Panc1 (cell line): Measurements from ENCODE around the gene MCAM. TPM values are rescaled to one million over a fixed set of nuclear protein-coding genes. Genes with fewer than 3 reads are reported as not detected.

ENCODE experiments used
- ATAC-seq: fragments of 200-7000 bp; cut with Tn5 transposase; 2 replicates; pipeline ENCODE4 v1.9.1; 2020; ENCODE audit warnings: mild to moderate bottlenecking, moderate library complexity
- BruUV-seq: library from RNA; stranded (reverse); fragments of 400-500 nt; replicated peaks from 2 replicates; lab custom pipeline; 2021; lab: Mats Ljungman, UMichigan
- CTCF ChIA-PET: fragments of 300-600 bp; sonication (Branson Sonifier 250); formaldehyde crosslinking; loops from one replicate; lab custom pipeline; 2022; ENCODE audit warnings: antibody characterized with exemption; lab: Charles Lee
- POLR2A ChIA-PET: fragments of 300-600 bp; sonication (Branson Sonifier 250); formaldehyde crosslinking; loops from one replicate; lab custom pipeline; 2022; ENCODE audit warnings: antibody characterized with exemption; lab: Charles Lee
- DNase-seq: peaks from one replicate; pipeline ENCODE4 v3.0.0-alpha.2; 2010; ENCODE audit warnings: low read depth, low spot score
- H3K27ac ChIP-seq: 2 replicates; pipeline ENCODE4 v1.5.1; 2011; ENCODE audit warnings: mild to moderate bottlenecking, low read length, inconsistent platforms
- H3K27me3 ChIP-seq: fragments of 200-500 bp; sonication (Bioruptor generic); 2 replicates; pipeline ENCODE4 v1.6.0; 2014; ENCODE audit warnings: low read length, inconsistent platforms; ENCODE audit not compliant: control insufficient read depth, insufficient read depth
- H3K36me3 ChIP-seq: fragments of 200-500 bp; sonication (Bioruptor generic); 2 replicates; pipeline ENCODE4 v1.5.1; 2014; ENCODE audit warnings: inconsistent platforms, mild to moderate bottlenecking, low read length, moderate library complexity; ENCODE audit not compliant: control insufficient read depth, insufficient read depth
- H3K4me1 ChIP-seq: 2 replicates; pipeline ENCODE4 v1.5.1; 2011; ENCODE audit warnings: inconsistent platforms, mild to moderate bottlenecking, low read length, moderate library complexity; ENCODE audit not compliant: control insufficient read depth, insufficient read depth
- H3K4me3 ChIP-seq, 2 experiments: 2 replicates each; pipeline ENCODE4 v1.5.1; 2011 to 2012; ENCODE audit warnings: low read depth in 2 of 2, low read length in 2 of 2, mild to moderate bottlenecking in 2 of 2, inconsistent platforms in 1 of 2, moderate library complexity in 1 of 2
- H3K9me3 ChIP-seq: fragments of 200-500 bp; sonication (Bioruptor generic); 2 replicates; pipeline ENCODE4 v1.5.1; 2014; ENCODE audit warnings: low read depth, mild to moderate bottlenecking, inconsistent platforms, low read length, moderate library complexity; ENCODE audit not compliant: control insufficient read depth, insufficient read depth
- CTCF ChIP-seq: fragments of 450-650 bp; IDR thresholded peaks from 2 replicates; pipeline ENCODE4 v1.5.1; 2017; ENCODE audit warnings: mild to moderate bottlenecking
- POLR2AphosphoS5 ChIP-seq: IDR thresholded peaks from 2 replicates; pipeline ENCODE4 v1.6.1; 2012; ENCODE audit warnings: mild to moderate bottlenecking, low read depth, low read length, moderate library complexity
- REST ChIP-seq, 2 experiments: IDR thresholded peaks; 2 replicates each; pipeline ENCODE4 v1.6.1; 2011 to 2012; ENCODE audit warnings: low read depth in 2 of 2, control low read depth in 1 of 2, low read length in 1 of 2, mild to moderate bottlenecking in 1 of 2, moderate library complexity in 1 of 2; ENCODE audit not compliant: insufficient read depth in 1 of 2
- SIN3A ChIP-seq: IDR thresholded peaks from 2 replicates; pipeline ENCODE4 v1.6.1; 2012; ENCODE audit warnings: low read depth, mild to moderate bottlenecking, low read length, moderate library complexity, borderline replicate concordance; ENCODE audit not compliant: insufficient read depth
- TCF7L2 ChIP-seq: IDR thresholded peaks from 2 replicates; pipeline ENCODE4 v1.6.1; 2011; ENCODE audit warnings: mild to moderate bottlenecking, low read depth, low read length, inconsistent platforms
- in situ Hi-C: cut with HindIII; loops from 2 replicates; pipeline ENCODE4 v1.10.0; 2016; ENCODE audit warnings: low sequenced_read_pairs, low pct_unique_long_range_greater_than_20kb
- intact Hi-C: fragments of 100-400 bp; cut with micrococcal nuclease; formaldehyde crosslinking; loops from one replicate; pipeline ENCODE4 v1.10.0; 2022; ENCODE audit not compliant: unreplicated experiment
- total RNA-seq: library from RNA; stranded (reverse); gene quantifications from one replicate; pipeline ENCODE4 v1.2.1, GENCODE V29; 2021; ENCODE audit not compliant: unreplicated experiment

MCAM gene
- total RNA-seq, 1 experiment from 2014 or later = 27.2 TPM

- no peak overlapping the region for H3K4me3 ChIP-seq
- ChIA-PET CTCF (no interaction called here), POLR2A (no interaction called here)
These were observed 12.4 kb upstream of the MCAM start for GRCh38 chr11:119329320-119329719.

GRCh38 chr11:119324189-119324588, 7.3 kb upstream of the MCAM start:
- H3K36me3 ChIP-seq = no peaks in the 10 kb centered on the region
- in situ Hi-C loops (no loop called here), intact Hi-C loops (loop anchor here (5.0 kb wide), 1 partner anchor 177 kb away; the partner anchor contains the start of gene ABCG4)
- DNase-seq (no peak), ATAC-seq (no peak)
- H3K4me1 ChIP-seq = peaks cover 22% of the 10 kb centered on the region
- no peaks in the 10 kb centered on the region for H3K9me3 ChIP-seq
- ChIA-PET CTCF (interaction anchor here (0.6 to 4.6 kb wide), 6 partner anchors 10 to 180 kb away, joined by 3 to 43 read pairs (median 6); partner anchors contain the start of genes CBL and RNF26), POLR2A (no interaction called here)
- no peaks in the 10 kb centered on the region for H3K27me3 ChIP-seq
- TF ChIP-seq TCF7L2 = no peak
- TF ChIP-seq POLR2AphosphoS5 = no peak
- TF ChIP-seq CTCF = no peak
- TF ChIP-seq REST (IDR thresholded peaks at IDR 0.05; ENCODE audit: insufficient read depth in 1 of 2, low read depth in 2 of 2, low read length in 1 of 2) = no peak
- H3K27ac ChIP-seq = no peak overlapping the region
- BruUV-seq = no TSS peak
- H3K4me3 ChIP-seq = no peak overlapping the region

More at GRCh38 chr11:119329320-119329719, 12.4 kb upstream of the MCAM start:
- in situ Hi-C loops = no loop called here
- intact Hi-C loops = no loop called here
- no peak for DNase-seq
- no peaks in the 10 kb centered on the region for H3K4me1 ChIP-seq
- no peaks in the 10 kb centered on the region for H3K9me3 ChIP-seq
- BruUV-seq = no TSS peak
- H3K27ac ChIP-seq = no peak overlapping the region
- H3K27me3 ChIP-seq = no peaks in the 10 kb centered on the region
- TF ChIP-seq POLR2AphosphoS5 (no peak), CTCF (no peak), REST (IDR thresholded peaks at IDR 0.05; ENCODE audit: insufficient read depth in 1 of 2, low read depth in 2 of 2, low read length in 1 of 2) (no peak), SIN3A (no peak), TCF7L2 (no peak)
- no peaks in the 10 kb centered on the region for H3K36me3 ChIP-seq
- no peak for ATAC-seq
